K562 (cell line): ENCODE measurements around the gene SPCS2. TPM values are rescaled to one million over a fixed set of nuclear protein-coding genes. Genes with fewer than 3 reads are reported as not detected.

Source experiments
- ATAC-seq: fragments of 200-7000 bp; cut with Tn5 transposase; 3 replicates; pipeline ENCODE4 v1.9.1; 2020; ENCODE audit warnings: moderate library complexity
- BruUV-seq: library from RNA; stranded (reverse); fragments of 400-500 nt; replicated peaks from 2 replicates; lab custom pipeline; 2021; lab: Mats Ljungman, UMichigan
- CTCF ChIA-PET: fragments of 300-600 bp; formaldehyde crosslinking; extraction: SDS; loops from one replicate; lab custom pipeline; 2021; ENCODE audit warnings: low intra/inter-chr PET ratio; lab: Yijun Ruan, JAX
- POLR2A ChIA-PET: fragments of 300-600, 350-650 bp; sonication (Branson Sonifier 250); formaldehyde crosslinking; extraction: SDS; loops from one replicate; lab custom pipeline; 2021; ENCODE audit warnings: antibody characterized with exemption, inconsistent platforms; lab: Yijun Ruan, JAX
- DNase-seq, 4 experiments: peaks; one replicate each; pipeline versions ENCODE4 v3.0.0 to v3.0.0-alpha.2; 2011 to 2018; ENCODE audit warnings: low spot score in 3 of 4, mixed read lengths in 3 of 4; ENCODE audit errors: extremely low read depth in 1 of 4
- FAIRE-seq: peaks from 2 replicates; lab custom pipeline; 2011; peaks lifted over from hg19 to GRCh38; lab: Jason Lieb, UNC
- H2AFZ ChIP-seq: 2 replicates; pipeline ENCODE4 v1.6.0; 2011; ENCODE audit warnings: low read depth, low read length, control low read depth, inconsistent platforms
- H3K27ac ChIP-seq: fragments of 200-600 bp; 3 replicates; pipeline ENCODE4 v1.8.0; 2011; ENCODE audit warnings: low read depth, mild to moderate bottlenecking, control low read depth, inconsistent platforms, low read length, moderate library complexity, mixed read lengths; ENCODE audit errors: extremely low read depth
- H3K27me3 ChIP-seq, 2 experiments: fragments of 300-600 bp in 1 of 2; 2 replicates in 1 of 2; 3 replicates in 1 of 2; pipeline versions ENCODE4 v1.6.0 to v1.8.0; 2011; ENCODE audit warnings: inconsistent platforms in 2 of 2, low read length in 2 of 2, mild to moderate bottlenecking in 1 of 2, mixed read lengths in 1 of 2, moderate library complexity in 1 of 2; ENCODE audit not compliant: control insufficient read depth in 2 of 2, insufficient read depth in 2 of 2
- H3K36me3 ChIP-seq: fragments of 300-600 bp; 3 replicates; pipeline ENCODE4 v1.8.0; 2011; ENCODE audit warnings: mild to moderate bottlenecking, low read length, inconsistent platforms; ENCODE audit not compliant: control insufficient read depth, insufficient read depth
- H3K4me1 ChIP-seq, 2 experiments: fragments of 200-600 bp in 1 of 2; replicated peaks in 1 of 2; 2 replicates in 1 of 2; 3 replicates in 1 of 2; pipeline versions ENCODE4 v1.5.1 to v1.8.0; 2011; ENCODE audit warnings: inconsistent platforms in 2 of 2, low read length in 2 of 2, mild to moderate bottlenecking in 1 of 2, mixed read lengths in 1 of 2, moderate library complexity in 1 of 2; ENCODE audit not compliant: control insufficient read depth in 2 of 2, insufficient read depth in 2 of 2
- H3K4me2 ChIP-seq: 2 replicates; pipeline ENCODE4 v1.6.1; 2011; ENCODE audit warnings: low read length, control low read depth, inconsistent platforms, mixed read lengths; ENCODE audit not compliant: insufficient read depth
- H3K4me3 ChIP-seq: fragments of 200-600 bp; sonication (generic), shearing (Covaris generic); 2 replicates; pipeline ENCODE4 v1.5.1; 2016; ENCODE audit warnings: control low read depth, inconsistent platforms
- H3K79me2 ChIP-seq: fragments of 200-600 bp; 3 replicates; pipeline ENCODE4 v1.8.0; 2011; ENCODE audit warnings: low read length, inconsistent platforms; ENCODE audit not compliant: control insufficient read depth, insufficient read depth
- H3K9ac ChIP-seq, 2 experiments: 2 replicates each; pipeline versions ENCODE4 v1.6.0 to v1.6.1; 2011; ENCODE audit warnings: low read depth in 2 of 2, low read length in 2 of 2, control low read depth in 1 of 2, inconsistent platforms in 1 of 2, mild to moderate bottlenecking in 1 of 2, mixed read lengths in 1 of 2; ENCODE audit not compliant: insufficient read depth in 1 of 2
- H3K9me1 ChIP-seq: one replicate; pipeline ENCODE4 v1.6.0; 2011; ENCODE audit warnings: inconsistent platforms, mild to moderate bottlenecking, low read length, moderate library complexity; ENCODE audit not compliant: control insufficient read depth, insufficient read depth
- H3K9me3 ChIP-seq: replicated peaks from 2 replicates; pipeline ENCODE4 v1.5.1; 2011; ENCODE audit warnings: low read depth, low read length, inconsistent platforms; ENCODE audit not compliant: control insufficient read depth, insufficient read depth
- H4K20me1 ChIP-seq: replicated peaks from 2 replicates; pipeline ENCODE4 v1.6.1; 2011; ENCODE audit warnings: low read length, inconsistent platforms, mixed read lengths; ENCODE audit not compliant: control insufficient read depth, insufficient read depth
- DPF2 ChIP-seq: fragments of 450-650 bp; IDR thresholded peaks from 2 replicates; pipeline ENCODE4 v1.6.1; 2016
- EZH2 ChIP-seq: IDR thresholded peaks from 2 replicates; pipeline ENCODE4 v1.6.1; 2012; ENCODE audit warnings: low read depth, mild to moderate bottlenecking, inconsistent platforms, low read length, borderline replicate concordance
- GABPA ChIP-seq: fragments of 200-800 bp; sonication (Bioruptor generic); conservative IDR thresholded peaks from 2 replicates; pipeline ENCODE4 v1.6.1; 2016; ENCODE audit warnings: low read depth, missing genetic modification characterization, missing compliant biosample characterization
- MAFF ChIP-seq: IDR thresholded peaks from 2 replicates; pipeline ENCODE4 v1.6.1; 2012; ENCODE audit warnings: low read length, improper control_type of control experiment
- NUFIP1 ChIP-seq: fragments of 450-650 bp; IDR thresholded peaks from 2 replicates; pipeline ENCODE4 v1.6.1; 2018; ENCODE audit not compliant: partially characterized antibody
- PCBP1 ChIP-seq: fragments of 200-400 bp; formaldehyde crosslinking; IDR thresholded peaks from 2 replicates; pipeline ENCODE4 v1.6.1; 2018; ENCODE audit warnings: mild to moderate bottlenecking, low read depth, low read length; ENCODE audit not compliant: poor library complexity, severe bottlenecking
- SNIP1 ChIP-seq: fragments of 450-650 bp; IDR thresholded peaks from 2 replicates; pipeline ENCODE4 v1.7.1; 2017; ENCODE audit warnings: low read depth, mild to moderate bottlenecking
- TAF7 ChIP-seq: fragments of 450-650 bp; IDR thresholded peaks from 2 replicates; pipeline ENCODE4 v1.6.1; 2016; ENCODE audit warnings: missing genetic modification characterization, missing compliant biosample characterization
- U2AF2 ChIP-seq: fragments of 200-400 bp; formaldehyde crosslinking; optimal IDR thresholded peaks from 2 replicates; pipeline ENCODE3; 2017; ENCODE audit warnings: low read depth, mild to moderate bottlenecking, low read length
- ZNF57 ChIP-seq: fragments of 450-650 bp; formaldehyde crosslinking; IDR thresholded peaks from 2 replicates; pipeline ENCODE4 v1.4.0; 2020; ENCODE audit warnings: mild to moderate bottlenecking, moderate library complexity
- ZNF639 ChIP-seq, 2 experiments: fragments of 200-800 bp in 1 of 2; sonication (Bioruptor generic) in 1 of 2; sonication (generic) in 1 of 2; formaldehyde crosslinking in 1 of 2; IDR thresholded peaks in 1 of 2; conservative IDR thresholded peaks in 1 of 2; 2 replicates each; pipeline versions ENCODE4 v1.5.0 to v1.6.1; 2016 to 2020; ENCODE audit warnings: missing compliant biosample characterization in 1 of 2, missing genetic modification characterization in 1 of 2, missing genetic modification reagents in 1 of 2
- WGBS: fragments of 100-300 bp; shearing (Covaris generic); methylation state at CpG from one replicate; pipeline ENCODE4 v1.1.6; 2016; ENCODE audit warnings: low coverage, mixed read lengths; ENCODE audit not compliant: insufficient coverage; ENCODE audit errors: missing lambda C conversion rate; 5-methylcytosine and 5-hydroxymethylcytosine counted together
- in situ Hi-C: fragments of 300-500 bp; cut with MboI; formaldehyde crosslinking; loops from 4 replicates; pipeline ENCODE4 v1.15.0; 2018; ENCODE audit warnings: inconsistent platforms, mixed read lengths
- intact Hi-C: fragments of 100-400 bp; cut with micrococcal nuclease; formaldehyde crosslinking; loops from 2 replicates; pipeline ENCODE4 v1.14.2; 2022
- polyA plus RNA-seq, 8 experiments: library from polyadenylated mRNA; depleted of rRNA in 4 of 8; stranded (reverse) in 5 of 8; unstranded in 3 of 8; fragments of >200 nt; fragmentation: Nextera tagmentation in 2 of 8; fragmentation: Illumina TruSeq in 1 of 8; extraction: Ambion mirVana in 2 of 8; extraction: Trizol in 1 of 8; gene quantifications; 2 replicates each; pipeline versions ENCODE4 v1.2.1 to v1.2.3, GENCODE V29; 2011 to 2014; ENCODE audit warnings: inconsistent platforms in 1 of 8, missing spikeins in 1 of 8
- total RNA-seq, 7 experiments: library from RNA; depleted of rRNA in 6 of 7; stranded (reverse); fragments of >200 nt in 6 of 7; fragmentation: Illumina TruSeq in 2 of 7; extraction: Trizol in 2 of 7; gene quantifications; 2 replicates each; pipeline versions ENCODE4 v1.2.1 to v1.2.3, GENCODE V29; 2011 to 2021; ENCODE audit warnings: low replicate concordance in 1 of 7
- TF ChIP-seq, protein P1 (sequence below): fragments of 450-650 bp; IDR thresholded peaks from 2 replicates; pipeline ENCODE4 v1.7.1; 2018; ENCODE audit warnings: mild to moderate bottlenecking, low read depth; ENCODE audit not compliant: partially characterized antibody
- TF ChIP-seq, protein P2 (sequence below): sonication (generic); IDR thresholded peaks from 2 replicates; pipeline ENCODE4 v1.6.1; 2016

The SPCS2 gene
- total and polyA plus RNA-seq, 9 of the 15 experiments (the other 6 are each of a cell fraction or from before 2014, with no cell fraction given): 38.2 to 458 (median 193) TPM

- TF ChIP-seq EZH2 (no peak), DPF2 (no peak), GABPA (tag) (no peak), NUFIP1 (no peak), MAFF (no peak), PCBP1 (no peak)
Measured at GRCh38 chr11:74905326-74905725, 43.7 kb upstream of the SPCS2 start (continued).

DNA sequence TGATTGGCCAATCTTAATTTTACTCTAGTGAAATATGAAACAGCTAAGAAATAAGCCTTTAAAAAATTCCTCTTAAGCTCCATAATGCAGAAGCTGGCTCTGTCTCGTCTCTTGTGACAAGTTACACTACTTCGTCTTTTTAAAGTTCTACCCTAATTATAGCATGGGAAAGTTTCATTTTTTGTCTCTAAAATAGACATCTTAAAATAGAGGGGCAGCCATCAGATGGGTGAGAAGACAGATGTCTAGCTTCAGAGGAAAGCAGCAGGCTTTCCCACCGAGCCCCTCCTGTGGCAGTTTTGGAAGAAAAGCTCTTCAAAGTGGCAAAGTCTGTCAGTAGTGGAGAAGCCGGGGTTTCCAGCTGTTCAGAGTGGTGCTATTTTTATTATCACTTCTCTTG is 39.7 kb upstream of the SPCS2 start:
- 76% methylated on average over 4 of the region's 4 CpGs for WGBS
- Histone ChIP-seq H2AFZ (no peak overlapping the region), H3K9me3 (no peaks in the 10 kb centered on the region), H3K4me2 (no peak overlapping the region), H3K4me3 (no peak overlapping the region), H3K27ac (no peak overlapping the region), H3K9ac (no peak overlapping the region), H3K4me1 (no peaks in the 10 kb centered on the region), H4K20me1 (no peaks in the 10 kb centered on the region; the same call in 1 of the 2 replicates), H3K9me1 (no peaks in the 10 kb centered on the region), H3K27me3 (no peaks in the 10 kb centered on the region), H3K79me2 (no peaks in the 10 kb centered on the region), H3K36me3 (peaks cover 62% of the 10 kb centered on the region; the same call in 2 of the 3 replicates)
- DNase-seq (no peak), ATAC-seq (no peak), FAIRE-seq (no peak)
- no TSS peak for BruUV-seq
- POLR2A ChIA-PET: interaction anchor here (0.6 to 1.5 kb wide), 4 partner anchors 11 to 85 kb away, joined by 3 to 6 read pairs (median 3); partner anchors contain the start of genes SPCS2 and XRRA1
- in situ Hi-C loops: no loop called here
- CTCF ChIA-PET: no interaction called here
- intact Hi-C loops: no loop called here
- no peak for TF ChIP-seq ZNF57 (CRISPR knock-in tag)
- TF ChIP-seq, protein P1, sequence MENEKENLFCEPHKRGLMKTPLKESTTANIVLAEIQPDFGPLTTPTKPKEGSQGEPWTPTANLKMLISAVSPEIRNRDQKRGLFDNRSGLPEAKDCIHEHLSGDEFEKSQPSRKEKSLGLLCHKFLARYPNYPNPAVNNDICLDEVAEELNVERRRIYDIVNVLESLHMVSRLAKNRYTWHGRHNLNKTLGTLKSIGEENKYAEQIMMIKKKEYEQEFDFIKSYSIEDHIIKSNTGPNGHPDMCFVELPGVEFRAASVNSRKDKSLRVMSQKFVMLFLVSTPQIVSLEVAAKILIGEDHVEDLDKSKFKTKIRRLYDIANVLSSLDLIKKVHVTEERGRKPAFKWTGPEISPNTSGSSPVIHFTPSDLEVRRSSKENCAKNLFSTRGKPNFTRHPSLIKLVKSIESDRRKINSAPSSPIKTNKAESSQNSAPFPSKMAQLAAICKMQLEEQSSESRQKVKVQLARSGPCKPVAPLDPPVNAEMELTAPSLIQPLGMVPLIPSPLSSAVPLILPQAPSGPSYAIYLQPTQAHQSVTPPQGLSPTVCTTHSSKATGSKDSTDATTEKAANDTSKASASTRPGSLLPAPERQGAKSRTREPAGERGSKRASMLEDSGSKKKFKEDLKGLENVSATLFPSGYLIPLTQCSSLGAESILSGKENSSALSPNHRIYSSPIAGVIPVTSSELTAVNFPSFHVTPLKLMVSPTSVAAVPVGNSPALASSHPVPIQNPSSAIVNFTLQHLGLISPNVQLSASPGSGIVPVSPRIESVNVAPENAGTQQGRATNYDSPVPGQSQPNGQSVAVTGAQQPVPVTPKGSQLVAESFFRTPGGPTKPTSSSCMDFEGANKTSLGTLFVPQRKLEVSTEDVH: no peak
- no peak for TF ChIP-seq U2AF2
- no peak for TF ChIP-seq SNIP1
- TF ChIP-seq ZNF639 (CRISPR knock-in tag; conservative IDR thresholded peaks at IDR 0.05 in 1 of 2, IDR thresholded peaks at IDR 0.05 in 1 of 2): no peak
- TF ChIP-seq, protein P2, sequence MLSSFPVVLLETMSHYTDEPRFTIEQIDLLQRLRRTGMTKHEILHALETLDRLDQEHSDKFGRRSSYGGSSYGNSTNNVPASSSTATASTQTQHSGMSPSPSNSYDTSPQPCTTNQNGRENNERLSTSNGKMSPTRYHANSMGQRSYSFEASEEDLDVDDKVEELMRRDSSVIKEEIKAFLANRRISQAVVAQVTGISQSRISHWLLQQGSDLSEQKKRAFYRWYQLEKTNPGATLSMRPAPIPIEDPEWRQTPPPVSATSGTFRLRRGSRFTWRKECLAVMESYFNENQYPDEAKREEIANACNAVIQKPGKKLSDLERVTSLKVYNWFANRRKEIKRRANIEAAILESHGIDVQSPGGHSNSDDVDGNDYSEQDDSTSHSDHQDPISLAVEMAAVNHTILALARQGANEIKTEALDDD: no peak
- no peak for TF ChIP-seq TAF7 (tag)
